Mucosa of rectum (tissue), 2 donors: ENCODE measurements around the gene ITIH1.

ENCODE experiments used
- H3K27ac ChIP-seq, 2 donors: one replicate each; pipeline ENCODE4 v1.7.0; 2013; ENCODE audit warnings: inconsistent platforms in 2 of 2, low read depth in 2 of 2, low read length in 2 of 2
- H3K27me3 ChIP-seq, 2 donors: one replicate each; pipeline ENCODE4 v1.7.0; 2013; ENCODE audit warnings: low read length in 2 of 2; ENCODE audit not compliant: control insufficient read depth in 2 of 2, insufficient read depth in 2 of 2
- H3K36me3 ChIP-seq, 2 donors: one replicate each; pipeline ENCODE4 v1.7.0; 2013; ENCODE audit warnings: low read length in 2 of 2; ENCODE audit not compliant: control insufficient read depth in 2 of 2, insufficient read depth in 2 of 2
- H3K4me1 ChIP-seq, 2 donors: one replicate each; pipeline ENCODE4 v1.7.0; 2013; ENCODE audit warnings: low read length in 2 of 2, mild to moderate bottlenecking in 1 of 2; ENCODE audit not compliant: control insufficient read depth in 2 of 2, insufficient read depth in 2 of 2
- H3K4me3 ChIP-seq, 2 donors: one replicate each; pipeline ENCODE4 v1.7.0; 2013; ENCODE audit warnings: low read length in 2 of 2
- H3K9ac ChIP-seq, 2 donors: one replicate each; pipeline ENCODE4 v1.7.0; 2013; ENCODE audit warnings: low read length in 2 of 2, low read depth in 1 of 2, mild to moderate bottlenecking in 1 of 2
- H3K9me3 ChIP-seq, 2 donors: one replicate each; pipeline ENCODE4 v1.7.0; 2013; ENCODE audit warnings: low read length in 2 of 2; ENCODE audit not compliant: control insufficient read depth in 2 of 2
- donor health status: healthy.
- donor health status: Normal muscosa, but diverticular disease.

The ITIH1 gene

DNA sequence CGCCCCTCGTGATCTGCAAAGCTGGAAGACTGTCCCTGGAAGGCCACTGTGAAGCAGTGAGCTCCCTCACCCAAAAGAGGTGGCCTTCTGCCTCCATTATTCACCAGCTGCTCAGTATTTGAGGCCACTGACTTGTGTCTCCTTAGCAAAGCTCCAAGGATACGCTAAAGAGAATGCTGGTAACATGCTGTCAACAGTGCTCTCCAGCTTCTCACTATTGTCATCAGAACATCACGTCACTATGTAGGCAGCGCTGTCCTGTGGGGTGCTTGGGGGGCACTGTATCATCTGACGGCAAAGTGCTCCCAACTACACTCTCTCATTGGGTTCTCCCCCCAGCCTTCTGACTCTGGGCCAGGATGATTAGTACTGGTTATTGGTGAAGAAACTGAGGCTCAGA lies 38.8 kb downstream of the ITIH1 start:
- H3K36me3 ChIP-seq = no peaks in the 10 kb centered on the region
- H3K27ac ChIP-seq = no peak overlapping the region
- H3K4me3 ChIP-seq = no peak overlapping the region
- no peaks in the 10 kb centered on the region for H3K4me1 ChIP-seq
- H3K9ac ChIP-seq = no peak overlapping the region
- no peaks in the 10 kb centered on the region for H3K27me3 ChIP-seq
- H3K9me3 ChIP-seq = no peaks in the 10 kb centered on the region

DNA sequence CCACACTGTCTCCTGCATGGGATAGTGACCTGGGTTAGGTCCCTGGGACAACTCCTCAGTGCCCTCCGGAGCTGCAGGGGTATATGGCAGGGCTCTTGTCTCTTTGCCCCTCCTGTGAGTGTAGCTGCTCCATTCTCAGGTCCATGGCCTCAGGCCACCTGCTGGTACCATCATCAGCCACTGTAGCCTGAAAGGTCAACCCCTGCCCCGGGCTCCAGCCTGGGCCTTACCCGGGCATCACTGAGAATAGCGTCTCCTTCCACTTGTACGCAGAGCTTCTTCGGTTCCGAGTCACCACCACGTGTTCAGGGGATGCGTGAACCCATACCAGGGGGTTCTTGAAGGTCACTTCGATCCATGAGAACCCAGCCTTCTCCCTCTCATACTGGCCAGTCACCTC lies 39.3 kb downstream of the ITIH1 start:
- Histone ChIP-seq H3K36me3 (no peaks in the 10 kb centered on the region), H3K27ac (no peak overlapping the region), H3K4me3 (no peak overlapping the region), H3K9me3 (no peaks in the 10 kb centered on the region), H3K4me1 (no peaks in the 10 kb centered on the region), H3K9ac (no peak overlapping the region), H3K27me3 (no peaks in the 10 kb centered on the region)

DNA sequence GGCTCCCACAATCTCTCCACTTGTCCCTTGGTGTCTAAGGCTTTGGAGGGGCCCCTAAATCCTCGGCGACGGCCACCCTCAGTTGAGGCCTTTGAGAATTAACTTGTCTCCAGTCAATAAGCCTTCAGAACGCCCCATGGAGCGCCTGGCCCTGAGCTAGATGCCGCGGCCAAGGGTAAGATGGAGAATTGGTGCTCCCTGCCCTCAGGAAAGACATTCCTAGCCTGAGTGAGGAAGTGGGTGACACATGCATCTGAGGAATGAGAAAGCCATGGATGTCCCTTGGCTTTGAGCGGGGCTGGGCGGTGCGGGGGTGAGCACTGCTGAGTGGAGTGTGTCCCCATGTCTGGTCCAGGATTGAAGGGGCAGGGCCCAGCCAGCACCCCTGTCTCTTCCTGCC lies 39.8 kb downstream of the ITIH1 start:
- Histone ChIP-seq H3K9me3 (no peaks in the 10 kb centered on the region), H3K9ac (no peak overlapping the region), H3K36me3 (no peaks in the 10 kb centered on the region), H3K27ac (no peak overlapping the region), H3K4me1 (no peaks in the 10 kb centered on the region), H3K4me3 (no peak overlapping the region), H3K27me3 (no peaks in the 10 kb centered on the region)

DNA sequence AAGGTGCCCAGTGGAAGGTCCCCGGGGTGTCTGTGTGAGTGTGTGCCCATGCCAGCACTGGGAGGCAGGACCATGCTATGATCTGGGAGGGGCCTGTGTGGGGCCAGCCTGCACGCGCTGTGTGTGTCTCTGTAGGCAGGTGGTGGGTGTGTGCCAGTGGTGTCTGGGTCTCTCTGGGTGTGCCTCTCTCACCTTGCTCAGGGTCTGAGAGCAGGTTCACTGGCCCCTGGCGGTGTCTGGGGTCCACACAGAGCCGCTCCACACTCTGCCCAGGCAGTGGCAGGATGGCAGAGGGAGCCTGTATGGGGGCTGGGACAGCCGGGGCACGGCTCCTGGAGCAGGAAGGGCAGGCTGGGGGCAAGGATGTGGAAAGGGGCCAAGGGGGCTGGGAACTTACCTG lies 40.5 kb downstream of the ITIH1 start:
- Histone ChIP-seq H3K4me1 (no peaks in the 10 kb centered on the region), H3K9me3 (no peaks in the 10 kb centered on the region), H3K27ac (no peak overlapping the region), H3K4me3 (no peak overlapping the region), H3K9ac (no peak overlapping the region), H3K36me3 (no peaks in the 10 kb centered on the region), H3K27me3 (no peaks in the 10 kb centered on the region)

DNA sequence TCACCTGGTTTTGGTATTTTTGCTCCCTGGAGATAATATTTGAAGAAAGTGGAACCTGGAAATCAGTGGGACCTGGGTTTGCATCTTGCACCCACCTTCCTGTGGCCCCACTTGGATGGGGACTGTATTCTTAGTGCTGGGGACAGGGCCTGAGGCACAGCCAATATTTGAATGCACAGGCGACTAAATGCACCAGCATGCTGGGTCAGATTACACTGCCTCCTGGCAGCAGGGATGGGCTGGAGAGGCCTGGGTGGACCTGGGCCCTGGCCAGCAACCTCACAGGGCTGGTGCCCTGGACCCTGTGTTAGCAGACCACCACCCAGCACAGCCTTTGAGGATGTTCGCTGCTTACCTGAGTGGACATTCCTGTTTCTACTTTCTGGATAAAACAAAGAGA lies 42.5 kb downstream of the ITIH1 start:
- Histone ChIP-seq H3K36me3 (peaks cover 0 to 2% of the 10 kb centered on the region in 2 donors), H3K4me1 (no peaks in the 10 kb centered on the region), H3K27ac (no peak overlapping the region), H3K27me3 (no peaks in the 10 kb centered on the region), H3K4me3 (no peak overlapping the region), H3K9ac (no peak overlapping the region), H3K9me3 (no peaks in the 10 kb centered on the region)

DNA sequence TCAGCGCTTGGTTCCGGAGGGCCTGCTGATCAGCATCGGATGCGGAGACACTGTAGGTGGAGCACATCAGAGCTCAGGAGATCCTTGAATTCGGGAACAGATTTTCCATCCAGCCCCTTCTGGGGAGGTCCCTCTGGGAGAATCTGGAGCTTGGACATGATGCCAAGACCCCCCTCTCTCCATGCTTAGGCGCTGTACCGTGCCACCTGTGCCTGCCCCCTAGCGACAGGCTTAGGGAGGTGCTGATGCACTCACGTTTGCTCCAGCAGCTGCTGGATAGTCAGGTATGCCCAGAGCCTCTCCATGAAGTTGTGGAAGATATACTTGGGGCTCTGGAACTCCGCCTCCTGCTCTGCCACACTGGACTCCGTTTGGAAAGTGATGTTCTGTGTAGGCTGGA lies 43.3 kb downstream of the ITIH1 start:
- no peaks in the 10 kb centered on the region for H3K9me3 ChIP-seq
- no peak overlapping the region for H3K9ac ChIP-seq
- no peaks in the 10 kb centered on the region for H3K27me3 ChIP-seq
- H3K27ac ChIP-seq = no peak overlapping the region
- peaks cover 0 to 2% of the 10 kb centered on the region in 2 donors for H3K36me3 ChIP-seq
- H3K4me1 ChIP-seq = no peaks in the 10 kb centered on the region
- H3K4me3 ChIP-seq = no peak overlapping the region

DNA sequence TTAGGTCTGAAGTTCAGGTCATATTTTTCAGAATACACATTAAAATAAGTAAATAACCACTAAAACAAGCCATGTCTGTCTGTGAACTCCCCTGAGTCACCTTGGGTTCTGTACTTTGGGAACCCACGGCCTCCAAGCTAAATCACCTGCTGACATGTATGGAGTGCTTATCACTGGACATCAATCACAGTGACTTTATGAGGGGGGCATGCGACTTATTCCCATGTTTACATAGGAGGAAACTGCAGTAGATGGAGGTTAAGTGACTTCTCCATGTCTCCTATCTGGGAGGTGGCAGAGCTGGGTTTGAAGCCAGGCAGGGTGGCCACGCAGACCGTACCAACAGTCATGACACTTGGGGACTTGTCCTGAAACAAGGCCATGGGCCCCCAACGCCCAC lies 45.0 kb downstream of the ITIH1 start:
- H3K27ac ChIP-seq = no peak overlapping the region
- H3K36me3 ChIP-seq = peaks cover 0 to 2% of the 10 kb centered on the region in 2 donors
- no peak overlapping the region for H3K9ac ChIP-seq
- H3K27me3 ChIP-seq = no peaks in the 10 kb centered on the region
- no peak overlapping the region for H3K4me3 ChIP-seq
- H3K9me3 ChIP-seq = no peaks in the 10 kb centered on the region
- no peaks in the 10 kb centered on the region for H3K4me1 ChIP-seq

DNA sequence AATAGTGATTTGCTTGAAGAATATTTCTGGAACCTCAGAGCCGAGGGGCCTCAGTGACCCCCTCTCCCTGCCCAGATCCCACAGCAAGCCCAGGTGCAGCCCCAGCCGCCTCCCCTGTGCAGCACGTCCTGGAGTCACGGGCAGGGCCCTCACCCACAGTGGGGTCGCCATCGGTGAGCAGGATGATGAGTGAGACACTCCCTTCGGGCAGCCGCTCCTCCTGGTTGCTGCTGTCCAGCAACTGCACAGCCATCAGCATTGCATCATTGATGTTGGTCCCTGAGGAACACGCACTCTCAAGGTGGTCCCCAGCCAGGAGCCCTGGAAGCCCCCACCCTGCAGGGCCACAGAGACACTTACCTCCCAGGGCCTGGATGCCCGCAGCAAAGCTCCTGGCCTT lies 46.6 kb downstream of the ITIH1 start:
- H3K4me3 ChIP-seq = no peak overlapping the region
- H3K36me3 ChIP-seq = peaks cover 0 to 2% of the 10 kb centered on the region in 2 donors
- no peaks in the 10 kb centered on the region for H3K27me3 ChIP-seq
- H3K9ac ChIP-seq = no peak overlapping the region
- no peaks in the 10 kb centered on the region for H3K4me1 ChIP-seq
- no peak overlapping the region for H3K27ac ChIP-seq
- H3K9me3 ChIP-seq = no peaks in the 10 kb centered on the region

DNA sequence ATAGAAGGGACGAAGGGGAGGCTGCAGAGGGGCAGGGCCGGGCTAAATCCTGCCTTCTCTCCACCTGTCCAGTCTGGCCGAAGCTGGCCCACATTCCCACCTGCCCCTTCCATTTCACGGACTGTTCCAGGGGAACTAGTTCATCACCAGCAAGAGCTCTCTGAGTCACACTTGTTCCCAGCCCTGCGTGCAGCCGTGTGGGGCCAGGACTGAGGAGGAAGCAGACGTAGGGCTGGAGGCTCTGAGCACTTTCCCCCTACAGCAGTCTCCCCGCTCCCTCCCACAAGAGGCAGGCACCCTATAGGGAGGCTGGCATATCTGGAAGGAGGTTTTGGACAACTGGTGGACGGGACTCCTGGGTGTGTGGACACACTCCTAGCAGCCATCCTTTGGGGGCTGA lies 50.0 kb downstream of the ITIH1 start:
- no peak overlapping the region for H3K4me3 ChIP-seq
- H3K4me1 ChIP-seq = peaks cover 3 to 7% of the 10 kb centered on the region in 2 donors
- no peaks in the 10 kb centered on the region for H3K27me3 ChIP-seq
- no peak overlapping the region for H3K9ac ChIP-seq
- no peak overlapping the region for H3K27ac ChIP-seq
- H3K9me3 ChIP-seq = no peaks in the 10 kb centered on the region
- H3K36me3 ChIP-seq = peaks cover 0 to 2% of the 10 kb centered on the region in 2 donors

DNA sequence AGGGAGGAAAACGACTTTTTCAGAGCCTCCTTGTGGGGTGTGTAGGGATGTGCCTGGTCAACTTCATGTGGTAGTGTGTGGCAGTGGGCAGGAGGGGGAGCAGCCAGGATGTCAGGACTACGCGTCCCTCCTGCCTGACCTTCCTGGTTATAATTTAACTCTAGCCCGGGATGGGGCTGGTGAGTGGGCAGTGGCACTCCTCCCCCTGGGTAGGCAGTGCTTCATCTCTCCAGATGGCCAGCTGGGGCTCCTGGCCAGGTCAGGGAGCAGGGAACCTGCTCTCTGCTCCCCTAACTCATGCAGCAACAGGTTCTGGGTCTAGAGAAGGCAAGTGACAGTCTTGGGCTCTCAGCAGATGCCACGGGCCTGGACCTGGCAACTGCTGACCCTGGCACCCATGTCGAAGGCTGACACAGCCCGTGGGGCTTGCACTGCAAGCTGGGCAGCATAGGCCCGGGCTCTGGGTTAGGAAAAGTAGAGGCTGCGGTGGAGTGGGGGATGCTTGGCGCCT lies 50.5 kb downstream of the ITIH1 start:
- Histone ChIP-seq H3K27ac (no peak overlapping the region), H3K9ac (no peak overlapping the region), H3K36me3 (peaks cover 0 to 2% of the 10 kb centered on the region in 2 donors)

DNA sequence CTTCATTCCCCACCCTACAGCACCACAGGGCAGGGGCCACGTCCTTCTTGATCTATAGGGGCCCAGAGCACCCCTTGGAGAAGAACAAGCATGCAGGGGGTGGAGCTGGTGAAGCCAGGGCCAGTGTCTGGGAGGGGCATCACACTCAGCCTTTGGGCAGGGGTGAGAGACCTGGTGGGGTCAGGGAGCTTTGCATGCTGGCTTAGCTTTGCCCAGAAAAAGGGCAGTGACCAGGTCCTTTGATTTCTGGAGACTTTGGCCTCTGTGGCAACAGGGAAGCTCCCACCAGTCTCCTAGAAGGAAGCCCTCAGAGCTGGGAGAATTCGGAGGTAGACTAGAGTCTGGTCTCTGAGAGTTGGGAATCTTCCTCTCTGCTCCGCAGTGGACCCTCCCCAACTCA lies 52.1 kb downstream of the ITIH1 start:
- Histone ChIP-seq H3K4me3 (no peak overlapping the region), H3K9ac (no peak overlapping the region), H3K4me1 (peaks cover 3 to 7% of the 10 kb centered on the region in 2 donors), H3K36me3 (no peaks in the 10 kb centered on the region), H3K27me3 (no peaks in the 10 kb centered on the region), H3K27ac (no peak overlapping the region), H3K9me3 (no peaks in the 10 kb centered on the region)

More for the DNA sequence above, 50.5 kb downstream of the ITIH1 start:
- no peaks in the 10 kb centered on the region for H3K27me3 ChIP-seq
- H3K4me3 ChIP-seq = no peak overlapping the region
- H3K4me1 ChIP-seq = peaks cover 3 to 7% of the 10 kb centered on the region in 2 donors
- H3K9me3 ChIP-seq = no peaks in the 10 kb centered on the region
